Epithelial cell of prostate (primary cell): ENCODE results near the gene NMT1.

Experiments used
- DNase-seq: peaks from one replicate; pipeline ENCODE4 v3.0.0-alpha.2; 2011; ENCODE audit warnings: low read depth, low spot score
- H3K27ac ChIP-seq: fragments of 450-650 bp; 2 replicates; pipeline ENCODE4 v1.5.1; 2017; ENCODE audit warnings: mild to moderate bottlenecking

Gene NMT1

DNA sequence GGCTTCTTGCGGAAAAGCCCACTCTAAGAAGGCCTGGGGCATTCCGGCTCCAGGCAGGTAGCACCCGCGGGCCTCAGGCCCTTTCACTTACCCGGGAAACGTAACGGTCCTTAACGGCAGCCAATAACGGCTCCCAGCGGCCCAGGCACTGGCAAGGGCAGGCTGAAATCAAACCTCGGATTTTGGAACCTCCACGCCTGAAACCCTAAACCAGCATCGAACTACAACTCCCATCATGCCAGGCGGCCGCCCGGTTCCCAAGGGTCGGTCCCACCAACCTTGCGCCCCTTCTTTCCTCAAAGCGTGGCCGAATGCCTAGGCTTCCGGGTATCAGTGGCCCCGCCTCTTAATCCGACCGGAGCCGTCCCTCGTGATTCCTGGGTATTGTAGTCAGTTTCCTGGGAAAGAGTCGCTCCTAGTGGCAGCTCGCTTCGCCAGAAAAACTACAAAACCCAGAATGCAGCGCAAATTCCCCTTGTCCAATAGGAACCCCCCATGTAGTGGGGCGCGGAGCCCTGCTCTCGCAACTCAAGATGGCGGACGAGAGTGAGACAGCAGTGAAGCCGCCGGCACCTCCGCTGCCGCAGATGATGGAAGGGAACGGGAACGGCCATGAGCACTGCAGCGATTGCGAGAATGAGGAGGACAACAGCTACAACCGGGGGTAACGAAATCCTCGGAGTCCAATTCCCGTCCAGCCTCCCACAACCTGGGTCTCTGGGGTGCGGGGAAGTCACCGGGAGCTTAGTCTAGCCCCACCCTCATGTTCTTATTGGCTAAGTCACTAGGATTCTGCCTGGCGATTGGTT is at the start of gene NMT1:
NMT1 (plus strand) TSS at position 521 of the 809 bp plus-strand sequence; CDS start at position 534, 13 bp downstream.
- peak; percentile 92 for DNase-seq
- H3K27ac ChIP-seq = peak within 1 kb of the TSS; percentile 71

DNA sequence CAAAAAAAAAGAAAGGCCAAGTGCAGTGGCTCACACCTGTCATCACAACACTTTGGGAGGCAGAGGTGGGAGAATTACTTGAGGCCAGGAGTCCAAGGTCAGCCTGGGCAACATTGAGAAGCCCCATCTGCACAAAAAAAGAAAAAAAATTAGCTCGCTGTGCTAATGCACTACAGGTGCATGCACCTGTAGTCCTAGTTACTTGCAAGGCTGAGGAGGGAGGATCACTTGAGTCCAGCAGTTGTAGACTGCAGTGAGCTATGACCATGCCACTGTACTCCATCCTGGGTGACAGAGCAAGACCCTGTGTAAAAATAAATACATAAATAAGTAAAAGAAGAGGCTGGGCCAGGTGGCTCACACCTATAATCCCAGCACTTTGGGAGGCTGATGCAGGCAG is 49.4 kb upstream of the NMT1 start:
- H3K27ac ChIP-seq = no peak overlapping the region
- no peak for DNase-seq

DNA sequence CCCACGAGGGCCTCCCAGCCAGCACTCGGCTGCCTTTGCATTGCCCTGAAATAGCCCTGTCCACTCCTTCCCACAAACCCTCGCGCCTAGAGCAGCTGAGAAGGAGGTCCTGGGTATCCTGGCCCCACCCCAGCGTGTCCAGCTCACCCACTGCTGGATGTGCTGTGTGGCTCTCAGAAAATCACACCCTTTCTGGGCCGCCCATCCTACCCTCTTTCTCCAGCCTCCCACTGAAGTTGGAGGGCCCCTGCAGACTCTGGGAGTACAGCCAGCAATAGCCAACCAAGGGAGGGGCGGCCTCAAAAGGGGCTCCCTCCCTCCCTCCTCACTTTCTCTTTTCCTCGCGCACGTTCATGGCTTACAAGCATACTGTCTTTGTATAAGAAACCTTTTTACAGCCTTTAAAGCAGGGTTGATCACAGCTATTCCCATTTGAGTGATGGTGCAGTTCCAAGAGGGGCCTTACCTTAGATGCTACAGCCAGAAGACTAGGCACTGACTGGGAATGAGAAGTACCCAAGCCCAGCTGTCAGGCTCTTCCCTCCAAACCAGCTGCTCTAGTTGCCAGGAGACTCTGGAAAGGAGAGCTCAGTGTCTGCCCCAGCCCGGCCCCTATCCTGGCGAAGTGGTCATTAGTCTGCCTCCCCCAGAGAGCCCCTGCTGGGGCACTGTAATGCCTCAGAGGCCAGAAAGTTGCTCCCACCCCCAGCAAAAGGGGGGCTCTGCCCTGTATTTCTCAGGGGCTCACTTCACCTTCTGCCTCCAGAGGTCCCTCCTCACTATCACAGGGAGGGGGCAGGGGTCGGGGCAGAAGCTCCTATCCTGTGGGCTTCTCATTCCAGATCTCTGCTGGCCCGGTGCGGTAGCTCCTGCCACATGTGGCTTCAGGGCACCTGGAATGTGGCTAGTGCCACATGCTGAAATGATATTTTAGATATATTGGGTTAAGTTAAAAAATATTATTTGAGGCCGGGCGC is 47.8 kb upstream of the NMT1 start:
- DNase-seq = no peak
- H3K27ac ChIP-seq = no peak overlapping the region

DNA sequence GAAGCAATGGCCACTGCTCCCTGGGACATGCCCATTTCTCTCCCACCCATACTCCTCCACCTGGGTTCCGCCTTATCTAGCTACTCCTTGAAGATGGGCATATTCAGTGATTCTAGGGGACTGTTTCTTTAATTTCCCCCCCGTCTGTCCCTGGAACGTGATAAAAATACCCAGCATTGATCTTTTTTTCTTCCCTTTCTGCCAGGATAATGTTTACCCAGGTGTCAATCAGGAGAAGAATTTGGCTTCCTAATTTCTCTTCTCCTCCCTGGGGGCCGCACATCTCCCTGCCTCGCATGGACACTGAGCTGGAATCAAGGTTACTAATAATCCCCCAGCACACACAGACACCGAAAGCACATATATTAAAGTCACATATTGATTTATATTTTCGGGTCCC is 44.9 kb upstream of the NMT1 start:
- DNase-seq = no peak
- H3K27ac ChIP-seq = no peak overlapping the region

DNA sequence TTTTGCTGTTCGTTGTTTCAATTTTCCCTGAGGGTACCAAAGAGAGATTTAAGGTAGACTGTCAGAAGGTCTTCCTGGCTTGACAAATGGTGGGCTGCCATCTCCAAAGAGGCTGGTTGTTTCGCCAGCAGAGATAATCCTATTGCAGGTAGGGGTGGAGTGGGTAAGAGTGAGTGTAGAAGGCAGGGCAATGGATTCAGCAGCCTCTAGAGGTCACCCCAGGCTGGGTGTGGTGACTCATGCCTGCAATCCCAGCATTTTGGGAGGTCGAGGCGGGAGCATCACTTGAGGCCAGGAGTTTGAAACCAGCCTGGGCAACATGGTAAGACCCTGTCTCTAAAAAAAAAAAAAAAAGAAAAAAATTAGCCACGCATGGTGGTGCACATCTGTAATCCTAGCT is 44.3 kb upstream of the NMT1 start:
- no peak for DNase-seq
- no peak overlapping the region for H3K27ac ChIP-seq

DNA sequence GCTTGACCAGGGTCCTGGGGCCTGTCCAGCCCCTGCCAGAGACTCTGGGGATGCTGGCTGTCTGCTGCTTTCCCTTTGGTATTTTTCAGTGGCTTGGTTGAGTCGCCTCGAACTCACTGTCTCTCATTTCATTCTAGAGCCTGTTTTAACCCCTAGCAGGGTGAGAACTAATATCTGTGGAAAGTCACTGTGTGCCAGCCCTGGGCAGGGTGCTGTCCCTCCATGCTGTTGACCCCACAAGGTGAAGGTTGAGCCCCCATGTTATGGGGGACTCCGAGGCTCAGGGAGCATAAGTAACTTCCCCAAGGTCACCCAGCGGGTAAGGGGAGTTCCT is 42.6 kb upstream of the NMT1 start:
- H3K27ac ChIP-seq = no peak overlapping the region
- no peak for DNase-seq

DNA sequence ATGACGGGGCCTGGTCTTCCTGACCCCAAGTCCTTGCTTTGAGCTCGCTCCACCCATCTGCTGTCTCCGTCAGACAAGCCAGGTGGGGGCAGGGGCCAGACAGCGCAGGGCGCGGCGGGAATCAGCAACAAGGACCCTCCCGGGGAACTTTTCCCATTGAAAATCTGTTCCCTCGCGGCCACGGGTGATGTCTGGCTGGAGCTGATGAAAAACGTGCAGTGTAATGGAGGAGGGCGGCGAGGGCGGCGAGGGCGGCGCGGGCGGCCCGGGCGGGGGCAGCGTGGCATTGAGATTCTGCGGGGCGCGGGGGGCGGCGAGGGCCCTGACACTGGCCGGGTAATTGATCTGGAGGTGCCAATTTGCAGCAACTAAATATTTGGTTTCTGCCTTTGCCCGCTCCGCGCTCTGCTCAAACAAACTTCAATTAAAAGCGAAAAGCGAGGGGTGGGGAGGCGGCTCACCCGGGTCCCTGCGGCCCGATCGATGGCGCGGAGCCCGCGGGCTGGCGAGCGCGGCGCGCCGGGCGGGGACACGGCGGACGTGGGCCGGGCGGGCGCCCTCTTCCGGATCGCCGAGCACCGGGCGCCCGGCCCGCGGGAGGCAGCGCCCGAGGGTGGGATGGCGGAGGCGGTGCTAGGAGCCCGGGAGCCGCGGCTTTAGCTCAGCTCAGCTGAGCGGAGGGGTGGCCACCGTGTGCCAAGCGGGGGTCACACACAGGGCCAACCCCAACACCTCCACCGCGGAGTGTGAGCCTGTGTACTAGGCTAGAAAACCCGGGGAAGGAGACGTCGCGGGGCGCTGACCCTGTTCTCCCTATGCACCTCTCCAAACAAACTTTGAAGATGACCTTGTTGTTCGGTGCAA is 42.0 kb upstream of the NMT1 start:
- H3K27ac ChIP-seq = no peak overlapping the region
- DNase-seq = no peak

DNA sequence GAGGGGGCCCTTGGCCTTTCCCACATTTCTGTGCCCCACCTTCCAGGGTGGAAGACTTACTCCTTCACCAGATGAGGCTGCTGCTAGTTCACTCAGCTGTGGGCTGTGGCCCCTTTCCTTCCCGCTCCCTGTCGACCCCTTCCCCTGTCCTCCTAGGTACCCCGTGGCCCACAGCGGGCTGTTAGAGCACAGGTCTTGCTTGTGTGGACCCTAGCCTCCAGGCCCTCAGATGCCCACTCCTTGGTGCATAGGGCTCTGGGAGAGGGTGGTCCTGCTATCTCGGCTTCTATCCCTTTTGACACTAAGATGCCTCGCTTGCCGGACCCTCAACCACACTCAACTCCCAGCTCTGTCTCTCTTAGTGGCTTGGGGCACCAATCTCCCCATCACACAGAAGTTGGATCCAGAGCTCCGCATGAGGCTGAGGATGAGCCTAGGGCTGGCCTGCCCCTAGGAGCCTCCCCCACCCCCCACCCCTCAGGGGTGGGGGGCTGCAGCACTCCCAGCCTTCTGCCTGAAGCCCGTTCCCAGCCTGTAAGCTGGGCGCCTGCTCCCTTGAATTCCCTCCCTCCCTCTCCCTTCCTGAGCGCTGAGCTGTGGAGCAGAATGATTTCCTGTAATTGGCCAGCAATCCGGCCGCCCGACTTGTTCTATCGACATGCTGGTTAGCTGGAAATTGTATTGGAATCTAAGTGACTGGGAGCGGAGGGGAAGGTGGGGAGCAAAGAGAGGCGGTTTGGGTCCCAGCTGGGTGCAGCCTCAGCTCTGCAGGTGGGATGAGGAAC is 40.6 kb upstream of the NMT1 start:
- no peak overlapping the region for H3K27ac ChIP-seq
- DNase-seq = no peak

DNA sequence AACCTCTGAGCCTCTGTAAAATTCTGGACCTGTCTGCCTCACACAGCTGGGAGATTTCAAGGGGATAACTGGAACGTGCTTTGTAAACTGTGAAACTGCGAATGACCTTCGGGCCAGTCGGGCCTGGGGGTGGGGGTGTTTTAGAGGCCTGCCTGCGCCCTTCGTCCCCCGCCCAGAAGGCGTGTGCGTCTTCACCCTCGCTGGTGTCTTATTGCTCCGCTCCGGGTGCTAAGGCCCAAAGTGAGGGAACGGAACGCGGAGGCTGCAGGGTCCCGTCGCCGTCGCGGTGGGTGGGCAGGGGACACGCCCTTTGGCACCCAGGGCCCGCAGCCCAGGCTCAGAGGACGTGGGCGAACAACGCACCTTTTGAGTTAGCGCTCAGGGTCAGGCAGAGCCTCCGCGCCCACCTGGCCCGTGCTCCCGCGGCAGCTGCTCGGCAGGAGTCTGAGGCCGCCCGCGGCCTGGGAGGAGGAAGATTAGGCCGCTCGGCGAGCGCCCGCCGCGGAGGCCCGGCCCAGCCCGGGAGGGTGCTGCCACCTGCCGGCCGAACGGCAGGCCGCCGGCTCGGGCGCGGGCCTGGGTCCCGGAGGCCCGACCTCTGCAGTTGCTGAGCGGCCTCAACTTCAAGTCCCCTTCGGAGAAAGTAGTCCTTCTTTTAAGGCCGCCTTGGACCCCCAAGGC is 39.4 kb upstream of the NMT1 start:
- no peak overlapping the region for H3K27ac ChIP-seq
- no peak for DNase-seq

DNA sequence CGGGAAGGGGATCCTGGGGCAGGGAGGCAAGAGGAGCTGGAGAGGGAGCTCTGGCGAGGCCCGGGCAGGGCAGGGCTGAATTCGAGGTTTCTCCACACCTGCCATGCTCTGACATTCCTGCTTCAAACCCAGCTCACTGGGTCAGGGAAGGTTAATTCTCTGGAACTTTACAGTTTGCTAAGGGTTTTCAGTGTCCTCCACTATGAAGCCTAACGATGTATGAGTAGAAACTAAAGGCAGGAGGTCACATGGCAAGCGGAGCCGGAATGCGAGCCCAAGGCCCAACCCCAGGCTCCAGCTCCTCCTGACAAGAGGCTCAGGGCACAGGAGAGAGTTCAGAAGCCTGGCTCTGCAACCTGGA is 38.8 kb upstream of the NMT1 start:
- H3K27ac ChIP-seq = no peak overlapping the region
- DNase-seq = no peak

DNA sequence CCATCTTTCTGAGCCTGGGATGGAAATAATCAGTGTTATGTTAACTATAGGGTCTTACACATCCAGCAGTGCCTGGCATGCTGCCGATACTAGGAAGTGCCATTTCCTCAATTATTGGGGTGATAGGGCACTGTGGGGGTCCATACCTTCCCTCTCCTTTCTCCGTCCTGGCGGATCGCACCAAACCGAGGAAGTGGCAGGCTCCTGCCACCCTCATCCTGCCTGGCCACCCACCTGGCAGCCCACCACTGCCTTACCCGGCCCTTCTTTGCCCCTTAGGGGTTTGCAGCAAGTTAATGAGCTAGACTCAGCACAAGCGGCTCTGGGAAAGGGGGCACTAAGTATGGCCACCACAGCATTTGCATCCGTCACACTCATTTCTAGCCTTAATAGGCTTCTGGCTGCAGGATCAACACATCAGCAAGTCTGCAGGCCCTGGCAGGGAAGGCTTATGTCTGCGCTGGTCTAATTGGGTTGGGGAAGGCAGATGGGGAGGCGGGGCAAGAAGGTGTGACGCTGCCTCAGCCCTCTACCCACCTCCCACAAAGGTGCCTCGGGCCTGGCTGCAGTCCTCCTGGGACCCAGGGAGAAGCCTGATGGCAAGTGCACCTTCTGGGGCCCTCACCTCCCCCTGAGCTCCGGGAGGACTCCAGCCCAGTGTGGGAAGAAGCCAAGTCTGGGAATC is 38.3 kb upstream of the NMT1 start:
- no peak overlapping the region for H3K27ac ChIP-seq
- DNase-seq = no peak

DNA sequence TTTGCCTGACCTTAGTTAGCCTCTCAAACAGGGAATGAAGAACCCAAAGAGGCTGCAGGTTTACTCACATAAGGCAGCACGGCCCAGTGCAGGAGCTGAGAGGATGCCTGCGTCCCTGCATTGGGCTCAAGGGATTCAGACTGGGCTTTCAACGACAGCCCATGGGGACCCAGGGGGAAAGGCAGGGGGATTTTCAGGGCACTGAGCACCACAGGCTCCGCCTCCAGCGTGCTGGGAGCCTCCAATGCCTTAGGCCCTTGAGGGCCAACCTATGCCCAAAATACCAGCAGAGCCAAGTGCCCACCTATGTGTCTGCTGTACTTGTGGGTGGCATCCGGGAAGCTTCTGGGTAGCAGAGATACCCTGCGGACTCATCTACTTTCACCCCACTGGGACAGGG is 32.0 kb upstream of the NMT1 start:
- no peak for DNase-seq
- H3K27ac ChIP-seq = no peak overlapping the region

DNA sequence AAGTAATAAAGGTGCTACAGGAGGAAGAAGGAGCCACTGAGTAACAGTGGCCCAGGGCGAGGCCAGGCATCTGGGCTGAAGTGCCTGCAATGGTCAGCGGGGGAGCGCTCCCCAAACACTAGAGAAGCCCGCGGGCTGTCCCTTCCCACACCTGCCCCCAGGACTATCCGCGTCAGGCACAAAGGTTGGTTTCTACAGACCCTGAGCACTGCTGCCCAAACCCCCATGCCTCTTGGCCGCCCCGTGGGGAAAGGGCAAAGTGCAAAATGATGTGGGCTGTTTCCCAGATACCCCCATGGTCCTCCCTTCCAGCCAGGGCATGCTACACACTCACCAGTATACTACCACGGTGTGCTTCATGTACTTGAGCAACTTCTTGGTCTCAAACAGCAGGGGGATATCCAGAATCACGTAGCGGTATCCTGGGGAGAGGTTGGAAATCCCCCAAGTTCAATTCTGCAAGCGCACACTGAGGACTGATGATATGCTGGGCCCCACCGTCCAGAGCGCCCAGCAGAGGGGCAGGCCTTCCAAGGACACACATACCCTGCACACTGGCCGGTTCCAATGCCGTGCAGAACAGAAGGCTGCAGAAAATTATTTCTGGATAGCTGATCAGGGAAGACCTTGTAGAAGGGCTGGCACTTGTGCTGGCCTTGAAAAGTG is 31.2 kb upstream of the NMT1 start:
- no peak for DNase-seq
- no peak overlapping the region for H3K27ac ChIP-seq

DNA sequence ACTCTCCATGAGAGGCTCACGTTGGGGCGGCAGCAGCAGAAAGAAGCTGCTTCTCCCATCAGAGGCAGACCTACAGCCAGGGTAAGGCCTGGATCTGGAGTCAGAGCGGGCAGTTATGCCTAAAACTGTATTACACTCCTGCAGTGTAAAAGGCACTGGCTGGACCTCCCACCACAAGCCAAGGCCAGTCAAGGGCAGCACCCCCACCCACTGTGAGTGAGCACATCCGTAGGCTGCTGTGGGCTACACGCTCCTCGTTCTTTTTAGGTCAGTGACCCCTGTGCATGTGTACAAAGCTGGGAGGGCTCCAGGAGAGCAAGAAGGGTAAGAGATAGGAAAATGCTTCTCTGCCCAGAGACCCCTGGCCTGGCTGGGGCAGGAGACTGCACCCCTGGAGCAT is 30.4 kb upstream of the NMT1 start:
- no peak for DNase-seq
- H3K27ac ChIP-seq = no peak overlapping the region

DNA sequence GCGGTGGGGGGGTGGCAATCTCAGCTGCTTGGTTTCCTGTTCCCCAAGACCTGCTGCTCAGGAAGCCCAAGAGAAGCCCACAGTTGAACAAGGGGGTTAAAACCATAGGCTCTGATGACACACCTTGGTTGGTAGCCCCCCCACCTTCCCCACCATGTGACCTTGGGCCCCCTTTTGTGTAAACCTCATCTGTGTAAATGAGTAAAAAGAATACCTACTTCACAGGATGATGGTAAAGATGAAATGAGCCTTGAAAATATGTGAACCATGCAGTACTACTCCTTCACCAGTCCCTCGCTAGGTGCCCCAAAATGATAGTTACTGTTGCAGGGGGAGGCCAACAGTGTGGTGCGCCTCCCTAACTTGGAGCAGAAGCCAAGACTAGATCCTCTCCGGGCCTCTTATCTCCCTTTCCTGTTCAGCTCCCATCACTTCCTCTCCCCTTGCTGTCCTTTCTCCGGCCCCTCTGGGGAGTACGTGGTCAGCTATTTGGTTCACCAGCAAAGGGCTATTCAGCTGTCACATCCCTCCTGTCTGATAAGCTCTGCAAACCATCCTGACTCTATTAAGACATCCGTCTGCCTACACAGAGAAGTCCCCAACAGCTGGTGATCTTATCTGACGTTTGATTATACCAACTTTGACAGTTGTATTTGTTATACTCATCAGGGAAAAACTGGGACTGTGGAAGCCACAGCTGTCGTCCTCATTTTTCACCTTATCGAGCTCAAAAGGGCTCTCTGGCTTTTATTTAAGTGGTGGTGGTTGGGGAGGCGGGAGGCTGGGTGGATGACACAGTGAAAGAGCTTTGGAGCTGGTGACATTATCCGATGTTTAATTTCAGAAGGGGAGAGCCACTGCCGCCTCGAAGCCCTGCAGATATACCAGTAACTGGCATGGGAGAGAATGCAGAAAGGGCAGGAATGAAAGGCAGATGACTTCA is 29.6 kb upstream of the NMT1 start:
- H3K27ac ChIP-seq = no peak overlapping the region
- no peak for DNase-seq

DNA sequence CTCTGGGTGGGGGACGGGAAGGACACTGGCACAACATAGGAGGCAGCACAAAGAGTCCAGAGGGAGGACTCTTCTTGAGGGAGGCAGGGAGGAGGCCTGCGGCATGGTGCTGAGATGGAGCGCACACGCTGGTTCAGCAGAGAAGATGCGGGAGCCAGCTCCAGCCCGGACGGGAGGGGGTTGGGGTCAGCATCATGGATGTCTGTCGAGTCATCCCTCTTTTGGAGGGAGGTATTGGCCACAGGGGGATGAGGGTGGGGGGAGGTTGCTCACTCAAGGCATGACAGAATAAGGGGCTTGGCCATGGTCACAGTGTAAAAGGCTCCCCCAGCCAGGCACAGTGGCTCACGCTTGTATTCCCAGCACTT is 29.0 kb upstream of the NMT1 start:
- no peak for DNase-seq
- no peak overlapping the region for H3K27ac ChIP-seq

DNA sequence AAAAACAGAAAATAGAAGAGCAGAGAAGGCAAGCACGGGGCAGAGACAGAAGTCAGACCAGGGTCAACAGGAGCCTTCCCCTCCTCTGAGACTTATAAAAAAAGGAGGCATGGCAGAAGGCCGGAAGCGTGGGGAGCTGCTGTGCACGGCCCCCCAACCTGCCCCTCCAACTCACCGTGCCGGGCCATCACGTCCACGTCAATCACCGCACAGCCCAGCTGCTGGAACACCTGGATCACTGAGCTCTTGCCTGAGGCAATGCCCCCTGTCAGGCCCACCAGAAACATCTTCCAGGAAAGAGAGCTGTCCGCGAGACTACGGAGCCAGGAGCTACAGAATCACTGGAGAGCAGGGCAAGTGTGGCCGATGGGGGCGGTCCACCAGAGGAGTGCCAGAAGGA is 26.5 kb upstream of the NMT1 start:
- H3K27ac ChIP-seq = no peak overlapping the region
- no peak for DNase-seq
